Right lobe of liver (tissue), 4 donors: Measurements from ENCODE around the gene ATAD2B.

ENCODE experiments used
- POLR2A ChIP-seq: fragments of 450-650 bp; IDR thresholded peaks from one replicate; pipeline ENCODE4 v1.6.1; 2017; ENCODE audit warnings: antibody characterized with exemption, mild to moderate bottlenecking
- TF ChIP-seq, protein P1 (sequence below), 4 donors: fragments of 200-600 bp in 3 of 4; fragments of 450-650 bp in 1 of 4; IDR thresholded peaks; one replicate each; pipeline versions ENCODE4 v1.5.1 to v1.8.0; 2016 to 2022; ENCODE audit warnings: antibody characterized with exemption in 4 of 4, mild to moderate bottlenecking in 2 of 4
- donor health status: DM: no; HTN: no; CAD: no.
- donor health status: DM: no; HTN: no; CAD: no.
- donor health status: DM: no; HTN: yes; CAD: no.

DNA sequence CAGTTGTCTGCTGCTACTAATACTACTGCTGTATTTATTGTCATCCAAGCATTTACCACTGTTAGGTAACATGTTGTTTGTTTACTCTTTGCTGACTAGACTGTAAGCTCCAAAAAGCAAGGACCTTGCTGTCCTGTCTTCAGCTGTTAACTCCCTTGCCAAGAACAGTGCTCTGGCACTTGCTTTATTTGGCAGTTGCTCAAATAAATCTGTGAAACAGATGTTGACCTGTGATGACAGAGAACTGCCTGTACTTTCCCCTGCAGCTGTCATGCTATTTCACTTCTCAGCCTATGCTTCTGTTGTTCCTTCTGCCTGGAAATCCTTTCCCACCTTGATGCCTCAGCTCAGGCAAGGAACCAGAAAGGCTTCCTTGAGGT is 181.2 kb downstream of the ATAD2B start:
- TF ChIP-seq POLR2A = no peak
- TF ChIP-seq, protein P1, sequence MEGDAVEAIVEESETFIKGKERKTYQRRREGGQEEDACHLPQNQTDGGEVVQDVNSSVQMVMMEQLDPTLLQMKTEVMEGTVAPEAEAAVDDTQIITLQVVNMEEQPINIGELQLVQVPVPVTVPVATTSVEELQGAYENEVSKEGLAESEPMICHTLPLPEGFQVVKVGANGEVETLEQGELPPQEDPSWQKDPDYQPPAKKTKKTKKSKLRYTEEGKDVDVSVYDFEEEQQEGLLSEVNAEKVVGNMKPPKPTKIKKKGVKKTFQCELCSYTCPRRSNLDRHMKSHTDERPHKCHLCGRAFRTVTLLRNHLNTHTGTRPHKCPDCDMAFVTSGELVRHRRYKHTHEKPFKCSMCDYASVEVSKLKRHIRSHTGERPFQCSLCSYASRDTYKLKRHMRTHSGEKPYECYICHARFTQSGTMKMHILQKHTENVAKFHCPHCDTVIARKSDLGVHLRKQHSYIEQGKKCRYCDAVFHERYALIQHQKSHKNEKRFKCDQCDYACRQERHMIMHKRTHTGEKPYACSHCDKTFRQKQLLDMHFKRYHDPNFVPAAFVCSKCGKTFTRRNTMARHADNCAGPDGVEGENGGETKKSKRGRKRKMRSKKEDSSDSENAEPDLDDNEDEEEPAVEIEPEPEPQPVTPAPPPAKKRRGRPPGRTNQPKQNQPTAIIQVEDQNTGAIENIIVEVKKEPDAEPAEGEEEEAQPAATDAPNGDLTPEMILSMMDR (IDR thresholded peaks at IDR 0.05) = no peak
